Trophoblast cell (in vitro differentiated cells and primary cell): ENCODE results near the gene KIF3A.

Experiments used
- DNase-seq, 2 donors: peaks; one replicate each; pipeline ENCODE4 v3.0.0-alpha.2; 2016
- H2AFZ ChIP-seq: 2 replicates; pipeline ENCODE4 v1.6.1; 2013; ENCODE audit warnings: low read length, moderate library complexity, mild to moderate bottlenecking; ENCODE audit not compliant: insufficient read depth, poor library complexity
- H2AK5ac ChIP-seq: 2 replicates; pipeline ENCODE4 v1.6.1; 2013; ENCODE audit warnings: mild to moderate bottlenecking, low read length
- H2BK120ac ChIP-seq: 2 replicates; pipeline ENCODE4 v1.6.1; 2013; ENCODE audit warnings: low read length, mild to moderate bottlenecking, moderate library complexity; ENCODE audit not compliant: insufficient read depth, poor library complexity
- H2BK12ac ChIP-seq: 2 replicates; pipeline ENCODE4 v1.6.1; 2013; ENCODE audit warnings: mild to moderate bottlenecking, low read length, moderate library complexity
- H2BK5ac ChIP-seq: 2 replicates; pipeline ENCODE4 v1.6.1; 2013; ENCODE audit warnings: low read length, low read depth, moderate library complexity, mild to moderate bottlenecking; ENCODE audit not compliant: poor library complexity
- H3K14ac ChIP-seq: 2 replicates; pipeline ENCODE4 v1.6.1; 2013; ENCODE audit warnings: mild to moderate bottlenecking, low read length
- H3K18ac ChIP-seq: 2 replicates; pipeline ENCODE4 v1.6.1; 2013; ENCODE audit warnings: mild to moderate bottlenecking, low read length
- H3K23ac ChIP-seq: 2 replicates; pipeline ENCODE4 v1.6.1; 2013; ENCODE audit warnings: low read length
- H3K27ac ChIP-seq: 2 replicates; pipeline ENCODE4 v1.5.1; 2013; ENCODE audit warnings: low read depth, mild to moderate bottlenecking, inconsistent platforms, low read length, moderate library complexity
- H3K27me3 ChIP-seq: 2 replicates; pipeline ENCODE4 v1.6.1; 2013; ENCODE audit warnings: inconsistent platforms, mild to moderate bottlenecking, low read length, moderate library complexity; ENCODE audit not compliant: insufficient read depth
- H3K36me3 ChIP-seq, 2 experiments: 1 replicate in 1 of 2; 2 replicates in 1 of 2; pipeline ENCODE4 v1.6.1; 2013; ENCODE audit warnings: low read length in 2 of 2, mild to moderate bottlenecking in 2 of 2, moderate library complexity in 1 of 2; ENCODE audit not compliant: insufficient read depth in 2 of 2, control insufficient read depth in 1 of 2
- H3K4ac ChIP-seq: 2 replicates; pipeline ENCODE4 v1.6.1; 2013; ENCODE audit warnings: low read depth, mild to moderate bottlenecking, low read length, moderate library complexity
- H3K4me1 ChIP-seq, 2 experiments: 1 replicate in 1 of 2; 2 replicates in 1 of 2; pipeline ENCODE4 v1.6.1; 2013; ENCODE audit warnings: low read length in 2 of 2, mild to moderate bottlenecking in 2 of 2, moderate library complexity in 1 of 2; ENCODE audit not compliant: insufficient read depth in 2 of 2, control insufficient read depth in 1 of 2
- H3K4me2 ChIP-seq: 2 replicates; pipeline ENCODE4 v1.6.1; 2013; ENCODE audit warnings: inconsistent platforms, mild to moderate bottlenecking, low read length, moderate library complexity
- H3K4me3 ChIP-seq: 2 replicates; pipeline ENCODE4 v1.5.1; 2013; ENCODE audit warnings: mild to moderate bottlenecking, low read depth, low read length, inconsistent platforms
- H3K79me1 ChIP-seq: one replicate; pipeline ENCODE4 v1.6.1; 2013; ENCODE audit warnings: low read length
- H3K79me2 ChIP-seq: 2 replicates; pipeline ENCODE4 v1.6.1; 2013; ENCODE audit warnings: low read length, mild to moderate bottlenecking; ENCODE audit not compliant: control insufficient read depth, insufficient read depth, poor library complexity
- H3K9ac ChIP-seq: 2 replicates; pipeline ENCODE4 v1.6.1; 2013; ENCODE audit warnings: mild to moderate bottlenecking, low read length
- H3K9me3 ChIP-seq: 2 replicates; pipeline ENCODE4 v1.6.1; 2013; ENCODE audit warnings: low read depth, mild to moderate bottlenecking, control low read depth, inconsistent platforms, low read length; ENCODE audit not compliant: insufficient read depth
- H4K12ac ChIP-seq: 2 replicates; pipeline ENCODE4 v1.6.1; 2013; ENCODE audit warnings: low read depth, mild to moderate bottlenecking, low read length, moderate library complexity
- H4K8ac ChIP-seq: 2 replicates; pipeline ENCODE4 v1.6.1; 2013; ENCODE audit warnings: low read depth, mild to moderate bottlenecking, low read length, moderate library complexity
- H4K91ac ChIP-seq: one replicate; pipeline ENCODE4 v1.6.1; 2013; ENCODE audit warnings: low read depth, mild to moderate bottlenecking, low read length, moderate library complexity
- WGBS: extraction: QIAGEN DNeasy Blood & Tissue Kit; methylation state at CpG from one replicate; pipeline ENCODE4 v1.1.7; 2013; ENCODE audit warnings: missing lambda C conversion rate; ENCODE audit not compliant: insufficient read length, insufficient coverage; ENCODE audit errors: extremely low coverage; 5-methylcytosine and 5-hydroxymethylcytosine counted together

Gene KIF3A

DNA sequence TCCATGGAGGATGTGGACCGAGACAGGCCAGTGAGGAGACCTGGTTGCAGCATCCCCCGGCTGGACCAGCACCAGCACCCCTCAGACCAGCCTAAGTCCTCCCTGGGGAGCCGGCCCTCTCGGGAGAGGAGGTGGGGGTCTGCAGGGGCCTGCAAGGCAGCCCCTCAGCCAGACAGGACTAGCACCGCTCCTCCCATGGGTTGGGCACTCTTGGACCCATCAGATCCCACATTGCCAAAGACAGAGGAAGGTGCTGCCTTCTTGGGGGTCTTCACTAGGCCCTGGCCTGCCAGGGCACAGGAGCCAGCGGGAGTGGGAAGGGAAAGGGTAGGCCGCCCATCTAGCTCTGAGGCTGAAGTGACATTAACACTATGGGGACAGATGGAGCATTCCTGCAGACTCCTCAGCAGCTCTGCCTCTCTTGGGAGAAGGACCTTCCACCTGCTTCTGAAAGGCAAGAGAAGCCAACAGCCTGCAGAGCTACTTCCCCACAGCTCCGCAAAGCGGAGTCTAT, 72.6 kb downstream of the KIF3A start:
- Histone ChIP-seq H3K36me3 (no peaks in the 10 kb centered on the region), H3K23ac (no peak overlapping the region), H3K4me1 (no peaks in the 10 kb centered on the region), H4K12ac (no peak overlapping the region), H2AFZ (no peak overlapping the region), H2BK5ac (no peak overlapping the region), H3K79me1 (no peaks in the 10 kb centered on the region), H3K4me3 (no peak overlapping the region), H2AK5ac (no peak overlapping the region), H3K4me2 (no peak overlapping the region), H3K27me3 (no peaks in the 10 kb centered on the region), H4K91ac (no peak overlapping the region), H3K27ac (no peak overlapping the region), H3K4ac (no peak overlapping the region), H3K18ac (no peak overlapping the region), H3K9me3 (no peaks in the 10 kb centered on the region), H2BK120ac (no peak overlapping the region), H2BK12ac (no peak overlapping the region), H3K14ac (no peak overlapping the region), H3K9ac (no peak overlapping the region), H3K79me2 (no peaks in the 10 kb centered on the region), H4K8ac (no peak overlapping the region)
- DNase-seq: no peak
- WGBS: no CpG with 5 or more reads among the region's 9 CpGs

DNA sequence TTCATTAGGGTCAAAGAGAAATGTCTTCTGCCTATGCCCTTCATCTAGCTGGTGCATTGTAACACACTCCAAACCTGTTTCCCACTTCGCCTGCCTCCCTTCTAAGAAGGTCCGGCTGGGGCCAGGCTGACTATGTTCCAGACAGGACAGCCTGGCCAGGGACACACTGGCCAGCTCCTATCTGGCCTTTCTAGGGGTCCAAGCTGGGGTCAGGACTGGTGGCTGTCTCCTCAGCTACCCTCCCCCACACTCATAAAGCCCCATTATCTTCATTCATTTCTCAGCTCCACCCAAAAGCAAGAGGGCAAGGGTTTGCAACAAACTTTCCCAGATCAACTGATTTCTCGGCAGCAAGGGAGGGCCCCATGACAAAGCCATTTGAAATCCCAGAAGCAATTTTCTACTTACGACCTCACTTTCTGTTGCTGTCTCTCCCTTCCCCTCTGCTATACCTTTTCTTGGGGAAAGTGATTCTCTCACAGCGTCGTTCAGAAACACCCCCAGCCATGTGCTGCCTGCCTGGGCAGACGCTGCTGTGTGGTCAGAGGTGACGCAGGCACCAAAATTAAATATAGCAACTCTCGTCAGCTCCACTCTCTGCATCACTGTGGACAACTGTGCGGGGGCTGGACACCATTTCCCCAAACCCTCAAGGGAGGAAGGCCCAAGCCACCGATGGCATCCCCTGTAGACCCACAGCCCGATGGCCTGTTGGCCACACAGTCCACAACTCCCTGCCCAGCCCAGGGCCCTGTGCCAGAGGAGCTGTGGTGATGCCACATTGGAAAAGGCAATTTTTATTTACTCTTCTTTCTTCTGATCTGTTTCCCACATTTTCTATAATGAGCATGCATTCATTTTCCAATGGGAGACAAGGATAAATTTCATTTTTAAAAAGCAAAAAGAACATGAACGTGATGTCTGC, 73.3 kb downstream of the KIF3A start:
- Histone ChIP-seq H2BK120ac (no peak overlapping the region), H3K4ac (no peak overlapping the region), H2BK12ac (no peak overlapping the region), H3K4me1 (no peaks in the 10 kb centered on the region), H3K27me3 (no peaks in the 10 kb centered on the region), H3K79me1 (no peaks in the 10 kb centered on the region), H3K14ac (no peak overlapping the region), H3K23ac (no peak overlapping the region), H3K79me2 (no peaks in the 10 kb centered on the region), H3K27ac (no peak overlapping the region), H4K8ac (no peak overlapping the region), H4K91ac (no peak overlapping the region), H3K9ac (no peak overlapping the region), H4K12ac (no peak overlapping the region), H2AK5ac (no peak overlapping the region), H3K9me3 (peaks cover 2% of the 10 kb centered on the region), H2BK5ac (no peak overlapping the region), H3K18ac (no peak overlapping the region), H3K4me3 (no peak overlapping the region), H3K36me3 (no peaks in the 10 kb centered on the region), H3K4me2 (no peak overlapping the region), H2AFZ (no peak overlapping the region)
- no peak for DNase-seq
- no CpG with 5 or more reads among the region's 13 CpGs for WGBS

DNA sequence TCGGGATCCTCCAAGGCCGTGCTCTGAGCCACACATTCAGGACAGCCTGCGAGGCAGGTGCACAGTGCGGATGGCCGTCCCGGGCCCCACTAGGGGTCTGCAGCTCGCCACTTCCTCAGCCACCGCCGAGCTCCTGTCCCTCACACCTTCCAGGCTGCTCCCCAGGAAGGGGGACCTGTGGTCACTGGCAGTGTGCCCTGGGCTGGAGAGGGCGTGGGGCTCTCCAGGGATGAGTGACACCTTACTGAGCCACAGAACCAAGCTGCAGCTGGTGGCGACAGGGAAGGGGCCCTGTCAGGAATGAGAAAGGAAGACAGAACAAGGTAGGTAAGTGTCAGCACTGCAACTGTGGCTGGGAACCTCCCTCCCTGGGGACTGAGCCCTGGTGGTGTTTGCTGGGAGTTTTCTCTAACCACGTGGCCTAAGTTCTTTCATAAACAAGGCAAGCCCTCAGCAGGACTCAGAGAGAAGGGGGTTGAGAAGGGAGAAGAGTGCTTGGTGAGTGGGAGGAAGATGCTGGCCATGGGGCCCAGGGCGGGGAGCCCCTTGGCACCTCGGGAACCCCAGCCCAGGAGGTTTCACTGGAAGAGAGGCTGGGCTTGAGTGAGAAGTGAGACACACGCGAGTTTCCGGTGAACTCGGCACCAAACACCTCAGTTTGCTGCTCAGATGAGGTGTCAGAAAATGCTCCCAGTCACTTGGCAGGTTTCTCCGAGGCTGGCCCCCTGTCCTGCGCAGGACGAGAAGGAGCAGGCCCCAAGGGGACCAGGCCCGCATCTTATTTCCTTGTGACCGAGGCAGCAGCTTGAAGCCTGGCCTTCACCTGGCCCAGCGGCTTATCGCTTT, 74.2 kb downstream of the KIF3A start:
- H3K4me1 ChIP-seq: no peaks in the 10 kb centered on the region
- no CpG with 5 or more reads among the region's 25 CpGs for WGBS

DNA sequence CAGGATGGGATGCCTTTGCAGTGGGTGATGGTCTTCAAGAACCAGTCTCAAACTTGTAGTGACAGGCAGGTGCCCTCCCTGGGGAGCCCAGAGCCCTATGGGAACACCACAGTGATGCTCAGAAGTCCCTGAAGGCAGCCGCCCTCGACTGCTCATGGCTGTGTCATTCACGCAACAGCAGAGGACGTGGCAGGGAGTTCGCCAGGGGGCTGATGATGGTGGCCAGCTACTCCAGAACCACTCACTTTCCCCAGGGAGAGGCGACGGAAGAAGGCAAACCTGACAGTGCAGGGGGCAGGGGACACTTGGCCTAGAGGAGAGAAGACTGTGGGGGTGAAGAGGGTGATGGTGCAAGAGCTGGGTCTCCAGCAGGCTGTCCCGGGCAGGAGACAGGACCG, 75.3 kb downstream of the KIF3A start:
- WGBS: no CpG with 5 or more reads among the region's 9 CpGs
- Histone ChIP-seq H3K9me3 (peaks cover 2% of the 10 kb centered on the region), H2AFZ (no peak overlapping the region), H2BK5ac (no peak overlapping the region), H3K14ac (no peak overlapping the region), H4K8ac (no peak overlapping the region), H3K4ac (no peak overlapping the region), H3K18ac (no peak overlapping the region), H4K91ac (no peak overlapping the region), H3K27ac (no peak overlapping the region), H3K23ac (no peak overlapping the region), H2BK120ac (no peak overlapping the region), H3K4me3 (no peak overlapping the region), H3K4me2 (no peak overlapping the region), H2BK12ac (no peak overlapping the region), H2AK5ac (no peak overlapping the region), H4K12ac (no peak overlapping the region), H3K4me1 (no peaks in the 10 kb centered on the region), H3K79me1 (no peaks in the 10 kb centered on the region), H3K79me2 (no peaks in the 10 kb centered on the region), H3K9ac (no peak overlapping the region), H3K27me3 (peaks cover 3% of the 10 kb centered on the region), H3K36me3 (no peaks in the 10 kb centered on the region)
- DNase-seq: no peak

More for the DNA sequence above, 74.2 kb downstream of the KIF3A start:
- Histone ChIP-seq H3K4me3 (no peak overlapping the region), H3K79me1 (no peaks in the 10 kb centered on the region), H3K9me3 (peaks cover 2% of the 10 kb centered on the region), H3K23ac (no peak overlapping the region), H3K27me3 (no peaks in the 10 kb centered on the region), H4K12ac (no peak overlapping the region), H2BK120ac (no peak overlapping the region), H3K14ac (no peak overlapping the region), H2AK5ac (no peak overlapping the region), H3K79me2 (no peaks in the 10 kb centered on the region), H3K27ac (no peak overlapping the region), H2BK5ac (no peak overlapping the region), H3K4ac (no peak overlapping the region), H4K8ac (no peak overlapping the region), H3K9ac (no peak overlapping the region), H3K18ac (no peak overlapping the region), H2BK12ac (no peak overlapping the region), H2AFZ (no peak overlapping the region), H4K91ac (no peak overlapping the region), H3K36me3 (no peaks in the 10 kb centered on the region), H3K4me2 (no peak overlapping the region)
- DNase-seq: no peak
